ENCODE measurements around the gene CFAP107. TPM values are rescaled to one million over a fixed set of nuclear protein-coding genes. Genes with fewer than 3 reads are reported as not detected.
"Not testable (repeated sequence)": the region's sequence is repeated elsewhere in the genome, so short reads cannot be mapped to it uniquely, and the experiment has no call there.

Gene CFAP107
- total RNA-seq, 1 experiment from 2014 or later: not detected

GRCh38 chr1:12711536-12711935 lies 34.5 kb upstream of the CFAP107 start:
- BruUV-seq (replicated peaks): no TSS peak
- Mint-ChIP-seq H3K36me3 (ENCODE audit: insufficient read depth, unreplicated experiment) (peaks cover 6% of the 10 kb centered on the region), H3K4me1 (ENCODE audit: insufficient read depth, unreplicated experiment) (no peaks in the 10 kb centered on the region), H3K27ac (ENCODE audit: low read depth, unreplicated experiment) (no peak overlapping the region), H3K27me3 (ENCODE audit: insufficient read depth, unreplicated experiment) (no peaks in the 10 kb centered on the region), H3K4me3 (ENCODE audit: unreplicated experiment) (no peak overlapping the region), H3K9me3 (ENCODE audit: unreplicated experiment) (no peaks in the 10 kb centered on the region)
- no peak for TF ChIP-seq CTCF (IDR thresholded peaks at IDR 0.05; ENCODE audit: unreplicated experiment)
- intact Hi-C loops (cut with micrococcal nuclease): no loop called here
- no peak for DNase-seq (ENCODE audit: unreplicated experiment)
- ChIA-PET POLR2A (interaction anchor here (1.2 kb wide), 1 partner anchor 10 kb away, joined by 3 read pairs; no protein-coding TSS in a partner anchor), CTCF (no interaction called here)

- POLR2A ChIA-PET: interaction anchor here (0.6 kb wide), 1 partner anchor 18 kb away, joined by 3 read pairs; no protein-coding TSS in a partner anchor
- no peaks in the 10 kb centered on the region for H3K4me1 Mint-ChIP-seq (ENCODE audit: insufficient read depth, unreplicated experiment)
- no peaks in the 10 kb centered on the region for H3K9me3 Mint-ChIP-seq (ENCODE audit: unreplicated experiment)
- BruUV-seq (replicated peaks): no TSS peak
- no peak for TF ChIP-seq CTCF (IDR thresholded peaks at IDR 0.05; ENCODE audit: unreplicated experiment)
- CTCF ChIA-PET: interaction anchor here (0.6 kb wide), 1 partner anchor 9 kb away, joined by 3 read pairs; no protein-coding TSS in a partner anchor
- no peak for DNase-seq (ENCODE audit: unreplicated experiment)
- H3K27ac Mint-ChIP-seq (ENCODE audit: low read depth, unreplicated experiment): no peak overlapping the region
- no peak overlapping the region for H3K4me3 Mint-ChIP-seq (ENCODE audit: unreplicated experiment)
- intact Hi-C loops (cut with micrococcal nuclease): no loop called here
- peaks cover 6% of the 10 kb centered on the region for H3K36me3 Mint-ChIP-seq (ENCODE audit: insufficient read depth, unreplicated experiment)
- no peaks in the 10 kb centered on the region for H3K27me3 Mint-ChIP-seq (ENCODE audit: insufficient read depth, unreplicated experiment)
Observed at GRCh38 chr1:12712076-12712475, 33.9 kb upstream of the CFAP107 start.

GRCh38 chr1:12712929-12713328 lies 33.1 kb upstream of the CFAP107 start:
- TF ChIP-seq CTCF (IDR thresholded peaks at IDR 0.05; ENCODE audit: unreplicated experiment): no peak
- Mint-ChIP-seq H3K4me1 (ENCODE audit: insufficient read depth, unreplicated experiment) (no peaks in the 10 kb centered on the region), H3K27me3 (ENCODE audit: insufficient read depth, unreplicated experiment) (no peaks in the 10 kb centered on the region), H3K27ac (ENCODE audit: low read depth, unreplicated experiment) (no peak overlapping the region), H3K4me3 (ENCODE audit: unreplicated experiment) (no peak overlapping the region), H3K9me3 (ENCODE audit: unreplicated experiment) (no peaks in the 10 kb centered on the region), H3K36me3 (ENCODE audit: insufficient read depth, unreplicated experiment) (peaks cover 6% of the 10 kb centered on the region)
- intact Hi-C loops (cut with micrococcal nuclease): no loop called here
- no TSS peak for BruUV-seq (replicated peaks)
- POLR2A ChIA-PET: interaction anchor here (1.0 kb wide), 1 partner anchor 10 kb away, joined by 6 read pairs; no protein-coding TSS in a partner anchor
- CTCF ChIA-PET: no interaction called here
- DNase-seq (ENCODE audit: unreplicated experiment): no peak

- DNase-seq (ENCODE audit: unreplicated experiment); intact Hi-C loops (cut with micrococcal nuclease); H3K27me3 Mint-ChIP-seq (ENCODE audit: insufficient read depth, unreplicated experiment); H3K27ac Mint-ChIP-seq (ENCODE audit: low read depth, unreplicated experiment); CTCF ChIA-PET; H3K9me3 Mint-ChIP-seq (ENCODE audit: unreplicated experiment); H3K4me1 Mint-ChIP-seq (ENCODE audit: insufficient read depth, unreplicated experiment); H3K36me3 Mint-ChIP-seq (ENCODE audit: insufficient read depth, unreplicated experiment); H3K4me3 Mint-ChIP-seq (ENCODE audit: unreplicated experiment); BruUV-seq (replicated peaks): not testable (repeated sequence)
- POLR2A ChIA-PET: interaction anchor here (1.0 kb wide), 1 partner anchor 9 kb away, joined by 6 read pairs; no protein-coding TSS in a partner anchor
Observed at GRCh38 chr1:12713651-12714050, 32.3 kb upstream of the CFAP107 start.

Data from MCF 10A (cell line).